ENCODE results near the gene CST2.

DNA sequence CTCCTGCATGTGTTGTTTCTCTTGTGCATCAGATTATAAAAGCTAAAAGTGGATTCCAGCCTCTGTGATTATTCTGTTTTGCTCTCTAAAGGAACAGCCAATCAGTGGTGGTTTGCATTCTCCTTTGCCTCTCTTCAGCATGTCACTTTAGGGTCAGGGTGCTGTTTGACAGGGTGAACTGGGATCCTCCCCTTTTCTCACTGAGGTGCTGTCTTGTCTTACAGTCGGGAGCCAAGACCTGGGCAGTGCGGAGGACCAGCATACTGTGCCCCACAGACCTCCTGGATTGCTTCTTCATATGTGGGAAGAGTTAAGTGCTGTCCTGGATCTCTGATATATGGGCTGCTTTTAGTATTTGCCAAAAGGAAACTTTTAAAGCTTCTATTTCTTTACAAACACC is 15.2 kb upstream of the CST2 start:
- no peak for TF ChIP-seq POLR2AphosphoS5 (IDR thresholded peaks at IDR 0.05)
- no peak for TF ChIP-seq POLR2A (IDR thresholded peaks at IDR 0.05)
- TF ChIP-seq, protein P1, sequence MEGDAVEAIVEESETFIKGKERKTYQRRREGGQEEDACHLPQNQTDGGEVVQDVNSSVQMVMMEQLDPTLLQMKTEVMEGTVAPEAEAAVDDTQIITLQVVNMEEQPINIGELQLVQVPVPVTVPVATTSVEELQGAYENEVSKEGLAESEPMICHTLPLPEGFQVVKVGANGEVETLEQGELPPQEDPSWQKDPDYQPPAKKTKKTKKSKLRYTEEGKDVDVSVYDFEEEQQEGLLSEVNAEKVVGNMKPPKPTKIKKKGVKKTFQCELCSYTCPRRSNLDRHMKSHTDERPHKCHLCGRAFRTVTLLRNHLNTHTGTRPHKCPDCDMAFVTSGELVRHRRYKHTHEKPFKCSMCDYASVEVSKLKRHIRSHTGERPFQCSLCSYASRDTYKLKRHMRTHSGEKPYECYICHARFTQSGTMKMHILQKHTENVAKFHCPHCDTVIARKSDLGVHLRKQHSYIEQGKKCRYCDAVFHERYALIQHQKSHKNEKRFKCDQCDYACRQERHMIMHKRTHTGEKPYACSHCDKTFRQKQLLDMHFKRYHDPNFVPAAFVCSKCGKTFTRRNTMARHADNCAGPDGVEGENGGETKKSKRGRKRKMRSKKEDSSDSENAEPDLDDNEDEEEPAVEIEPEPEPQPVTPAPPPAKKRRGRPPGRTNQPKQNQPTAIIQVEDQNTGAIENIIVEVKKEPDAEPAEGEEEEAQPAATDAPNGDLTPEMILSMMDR (IDR thresholded peaks at IDR 0.05): no peak
- TF ChIP-seq EP300 (IDR thresholded peaks at IDR 0.05): no peak

Data from gastroesophageal sphincter (tissue), 3 donors.